Measurements from ENCODE around the gene SSBP4.

Gene SSBP4

GRCh38 chr19:18468517-18468916 lies 49.3 kb downstream of the SSBP4 start:
- no peak for DNase-seq (ENCODE audit: low spot score)

- DNase-seq (ENCODE audit: low spot score): peak; percentile 49
Observed at GRCh38 chr19:18469069-18469846, 50.1 kb downstream of the SSBP4 start.

- DNase-seq (ENCODE audit: low spot score): no peak
Observed at GRCh38 chr19:18470787-18471186, 51.6 kb downstream of the SSBP4 start.

DNA sequence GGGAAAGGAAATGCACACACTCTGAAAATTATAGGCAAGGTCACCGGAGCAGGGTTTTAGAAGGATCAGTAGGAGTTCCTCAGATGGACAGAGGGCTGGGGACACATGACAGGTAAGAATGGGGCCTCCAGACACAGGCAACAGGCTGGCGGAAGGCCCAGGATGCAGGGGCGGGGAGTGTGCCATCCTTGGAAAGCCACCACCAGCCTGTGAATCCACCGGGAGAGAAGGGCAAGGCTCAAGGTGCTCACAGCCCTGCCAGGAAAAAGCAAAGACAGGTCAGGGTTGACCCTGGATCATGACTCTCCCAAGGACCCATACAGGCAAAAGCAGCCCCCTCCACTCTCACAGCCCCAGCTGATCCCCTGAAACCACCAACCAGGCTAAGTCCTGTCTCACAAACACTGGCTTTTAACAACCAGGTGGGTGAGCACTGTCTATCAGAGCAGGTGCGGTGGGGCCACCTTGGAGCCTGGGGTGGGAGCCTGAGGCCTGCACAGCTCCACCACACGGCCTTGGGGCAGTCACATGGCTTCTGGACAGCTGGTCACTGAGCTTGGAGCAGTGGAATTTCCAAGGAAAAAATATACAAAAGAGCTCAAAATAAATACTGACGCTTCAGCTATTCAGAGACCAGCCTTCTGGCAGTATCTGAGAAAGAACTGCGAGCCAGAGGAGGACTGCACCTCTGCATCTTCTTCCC lies 54.0 kb downstream of the SSBP4 start:
- DNase-seq (ENCODE audit: low spot score): no peak

DNA sequence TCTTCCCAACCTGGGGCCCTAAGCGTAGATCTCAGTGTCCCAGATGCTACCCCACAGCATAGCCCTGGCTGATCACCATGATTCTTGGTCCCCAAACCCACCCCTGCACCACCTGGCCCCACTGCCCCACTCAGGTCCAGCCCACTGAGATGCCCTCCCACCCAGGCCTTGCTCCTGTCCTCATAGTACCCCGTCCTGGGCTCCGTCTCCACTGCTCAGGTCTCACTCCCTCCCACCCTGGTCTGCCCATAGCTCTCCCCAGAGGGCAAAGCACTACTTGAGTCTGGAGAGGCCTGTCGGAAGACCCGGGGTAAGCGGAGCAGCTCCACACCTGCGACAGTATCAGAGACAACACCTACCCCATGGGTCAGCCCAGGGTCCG lies 54.5 kb downstream of the SSBP4 start:
- DNase-seq (ENCODE audit: low spot score): no peak

GRCh38 chr19:18474366-18474887 lies 55.2 kb downstream of the SSBP4 start:
- DNase-seq (ENCODE audit: low spot score): no peak

DNA sequence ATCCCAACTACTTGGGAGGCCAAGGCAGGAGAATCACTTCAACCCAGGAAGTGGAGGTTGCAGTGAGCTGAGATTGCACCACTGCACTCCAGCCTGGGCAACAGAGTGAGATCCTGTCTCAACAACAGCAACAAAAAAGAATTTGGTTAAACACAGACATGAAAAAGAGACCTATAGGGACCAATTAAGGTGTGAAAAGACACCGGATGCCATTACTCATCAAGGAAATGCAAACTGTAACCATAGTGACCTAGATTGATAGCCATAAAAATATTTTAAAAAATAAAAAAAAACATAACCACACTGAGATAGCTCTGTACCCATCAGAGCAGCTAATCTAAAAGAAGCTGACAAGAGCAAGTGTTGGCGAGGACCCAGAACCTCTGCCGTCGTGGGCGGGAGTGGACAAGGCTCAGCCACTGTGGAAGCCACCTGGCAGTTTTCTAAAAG lies 55.8 kb downstream of the SSBP4 start:
- DNase-seq (ENCODE audit: low spot score): no peak

GRCh38 chr19:18475762-18476331 lies 56.6 kb downstream of the SSBP4 start:
- no peak for DNase-seq (ENCODE audit: low spot score)

- no peak for DNase-seq (ENCODE audit: low spot score)
Observed at GRCh38 chr19:18476507-18477041, 57.4 kb downstream of the SSBP4 start.

DNA sequence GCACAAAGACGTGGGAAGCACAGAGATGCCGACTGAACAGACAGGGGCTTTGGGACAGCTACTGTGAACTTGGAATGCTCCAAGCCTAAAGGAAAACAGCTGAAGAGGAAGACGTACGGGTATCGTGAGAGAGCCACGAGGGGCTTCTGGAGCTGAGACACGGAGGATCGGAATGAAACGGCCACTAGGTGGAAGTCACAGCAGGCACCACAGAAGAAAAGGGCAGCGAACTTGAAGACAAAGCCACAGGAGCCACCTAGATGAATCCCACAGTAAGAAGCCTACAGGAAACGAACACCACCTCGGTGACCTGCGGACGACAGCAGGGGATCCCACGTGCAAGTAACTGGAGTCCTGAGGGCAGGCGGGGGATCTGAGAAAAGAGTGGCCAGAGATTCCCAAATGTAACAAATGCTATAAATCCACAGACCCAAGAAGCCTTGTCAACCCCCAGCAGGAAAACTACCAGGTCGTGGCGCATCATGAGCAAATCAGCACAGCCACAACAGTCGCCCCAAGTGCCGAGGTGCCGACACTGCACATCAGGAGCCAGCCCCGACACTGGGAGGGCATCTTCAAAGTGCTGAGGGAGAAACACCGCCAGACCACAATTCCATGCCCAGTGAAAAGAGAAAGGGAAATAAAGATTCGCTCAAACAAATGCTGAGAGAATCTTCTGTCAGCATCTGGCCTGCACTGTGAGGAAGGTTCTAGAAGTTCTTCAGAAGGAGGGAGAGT lies 58.0 kb downstream of the SSBP4 start:
- no peak for DNase-seq (ENCODE audit: low spot score)

DNA sequence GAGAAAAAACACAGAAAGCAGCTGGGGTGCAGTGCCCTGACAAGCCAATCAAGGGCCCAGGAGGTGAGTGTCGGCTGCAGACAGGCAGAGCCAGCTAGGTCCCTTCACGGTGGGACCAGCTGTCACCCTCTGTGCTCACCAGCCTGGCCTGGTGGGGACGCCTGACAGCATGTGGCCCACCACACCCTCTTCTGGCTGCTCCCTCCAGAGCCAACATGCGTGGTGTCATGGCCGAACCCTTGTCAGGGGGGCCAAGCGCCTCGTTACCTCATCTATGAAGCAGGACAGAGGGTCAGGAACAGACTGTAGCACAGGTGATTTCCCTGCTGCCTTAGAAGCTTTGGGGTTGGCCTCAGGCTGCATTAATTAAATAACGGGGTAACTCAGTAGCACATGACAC lies 58.8 kb downstream of the SSBP4 start:
- peak; percentile 32 for DNase-seq (ENCODE audit: low spot score)

DNA sequence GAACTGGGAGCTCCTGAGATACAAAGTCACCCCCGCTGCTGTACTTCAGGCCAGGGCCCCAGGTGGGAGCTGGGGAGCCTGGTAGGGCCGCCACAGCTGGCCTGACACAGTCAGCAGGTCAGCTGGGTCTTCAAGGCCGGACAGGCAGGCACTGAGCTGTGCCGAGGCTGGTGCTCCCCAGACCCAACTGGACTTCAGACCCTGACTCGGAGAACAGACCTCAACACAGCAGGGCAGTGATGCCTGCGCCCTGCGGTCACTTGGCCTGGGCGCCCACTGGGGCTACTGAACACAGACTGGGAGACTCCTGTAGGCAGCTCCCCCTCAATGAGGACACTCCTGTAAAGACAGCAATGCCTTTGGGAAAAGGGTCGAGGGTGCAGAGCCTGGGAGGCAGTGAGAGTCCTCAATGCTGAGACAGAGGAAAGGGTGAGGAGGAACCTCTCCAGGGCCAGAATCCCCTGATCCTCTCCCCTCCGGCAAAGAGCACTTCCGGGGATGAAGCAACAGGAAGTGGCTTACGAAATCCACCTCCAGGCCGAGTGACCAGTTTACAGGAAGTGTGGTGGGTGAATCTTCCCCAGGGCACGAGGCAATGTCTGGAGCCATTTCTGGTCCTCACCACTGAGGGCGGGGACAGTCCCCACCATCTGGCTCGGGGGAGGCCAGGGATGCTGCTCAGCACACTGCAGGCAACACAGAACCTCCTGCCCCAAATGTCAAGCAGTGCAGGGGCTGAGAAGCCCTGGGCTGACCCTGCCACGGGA lies 59.5 kb downstream of the SSBP4 start:
- peak; percentile 61 for DNase-seq (ENCODE audit: low spot score)

DNA sequence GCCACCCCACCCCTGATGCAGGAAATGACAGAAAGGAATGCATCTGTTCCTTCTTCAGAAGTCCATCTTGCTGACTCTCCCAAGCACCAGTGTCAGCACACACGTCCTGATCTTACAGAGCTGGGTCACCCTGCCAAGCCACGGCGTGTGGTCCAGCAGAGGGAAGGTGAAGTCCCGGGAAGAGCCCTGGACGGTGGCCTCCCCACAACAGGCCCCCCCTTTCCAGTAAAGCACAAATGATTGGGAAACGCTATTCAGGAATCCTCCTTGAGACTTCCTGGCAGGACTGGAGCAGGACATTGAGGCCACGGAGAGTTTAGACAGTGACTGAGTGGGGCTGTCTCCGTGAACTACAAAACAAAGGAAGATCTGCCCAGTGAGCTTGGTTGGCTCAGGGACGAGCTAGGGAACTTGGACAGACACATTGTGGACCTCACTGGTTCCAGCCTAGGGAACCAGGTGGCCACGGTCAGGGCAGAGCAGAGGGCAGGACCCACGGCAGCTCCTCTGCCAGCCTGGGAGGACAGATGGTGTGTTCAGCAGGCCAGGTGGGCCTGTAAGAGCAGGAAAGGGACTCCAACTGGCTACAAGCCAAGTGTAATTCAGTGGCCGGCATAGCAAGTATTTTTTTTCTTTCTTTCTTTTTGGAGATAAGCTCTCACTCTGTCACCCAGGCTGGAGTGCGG lies 61.0 kb downstream of the SSBP4 start:
- DNase-seq (ENCODE audit: low spot score): peak; percentile 41

DNA sequence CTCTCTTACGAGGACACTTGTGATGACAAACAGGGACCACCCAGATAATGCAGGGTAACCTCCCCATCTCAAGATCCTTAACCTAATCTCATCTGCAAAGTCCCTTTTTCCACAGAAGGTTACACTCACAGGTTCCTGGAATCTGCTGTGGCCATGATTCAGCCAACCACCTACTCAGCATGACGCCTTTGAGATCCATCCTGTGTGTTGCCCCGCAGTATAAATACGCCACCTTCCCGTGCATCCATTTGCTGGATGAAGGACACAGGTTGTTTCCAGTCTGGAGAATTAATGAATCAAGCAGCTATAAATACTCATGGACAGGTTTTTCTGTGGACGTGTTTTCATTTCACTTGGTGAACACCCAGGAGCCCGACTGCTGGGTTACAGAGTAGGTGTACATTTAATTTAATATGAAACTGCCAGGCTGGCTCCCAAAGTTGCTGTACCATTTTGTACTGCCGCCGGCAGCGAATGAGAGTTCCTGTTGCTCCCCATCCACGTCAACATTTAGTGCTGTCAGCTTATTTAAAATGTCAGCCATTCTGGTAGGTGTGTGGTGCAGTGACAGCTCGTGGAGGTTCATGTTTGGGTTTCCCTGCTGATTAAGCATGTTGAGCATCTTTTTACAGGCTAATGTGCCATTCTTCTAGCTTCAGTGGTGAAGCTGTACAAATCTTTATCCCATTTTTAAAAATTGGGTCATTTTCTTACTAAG lies 62.5 kb downstream of the SSBP4 start:
- no peak for DNase-seq (ENCODE audit: low spot score)

- DNase-seq (ENCODE audit: low spot score): no peak
Observed at GRCh38 chr19:18483119-18483890, 64.1 kb downstream of the SSBP4 start.
